ENCODE measurements around the gene IPO9. TPM values are rescaled to one million over a fixed set of nuclear protein-coding genes. Genes with fewer than 3 reads are reported as not detected.
"Not testable (repeated sequence)": the region's sequence is repeated elsewhere in the genome, so short reads cannot be mapped to it uniquely, and the experiment has no call there.

The IPO9 gene
- total RNA-seq, 2 donors from 2014 or later: 11.7 to 12.2 TPM

DNA sequence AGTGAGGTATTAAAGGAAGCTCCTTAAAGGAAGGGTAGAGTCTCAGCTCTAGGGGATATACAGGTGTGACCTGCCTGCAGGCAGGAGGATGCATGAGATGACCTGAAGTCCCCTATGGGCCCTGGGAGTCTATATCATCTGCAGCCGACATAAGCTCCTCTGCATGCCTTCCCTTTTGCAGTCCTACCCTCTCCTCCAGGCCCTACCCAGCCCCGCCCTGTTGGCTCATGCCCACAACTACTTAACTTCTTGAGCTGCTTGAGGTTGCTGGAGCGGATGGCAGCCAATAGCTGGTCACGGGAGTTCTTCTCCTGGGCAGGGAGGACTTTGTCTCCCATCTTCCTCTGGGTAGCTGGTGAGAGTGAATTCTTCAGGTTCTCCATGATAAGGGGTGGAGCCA, 70.0 kb downstream of the IPO9 start:
- H3K4me1 ChIP-seq: no peaks in the 10 kb centered on the region
- H3K9me3 ChIP-seq: no peaks in the 10 kb centered on the region
- H3K27ac ChIP-seq: no peak overlapping the region
- ATAC-seq (no peak), DNase-seq (no peak)
- TF ChIP-seq, protein P1, sequence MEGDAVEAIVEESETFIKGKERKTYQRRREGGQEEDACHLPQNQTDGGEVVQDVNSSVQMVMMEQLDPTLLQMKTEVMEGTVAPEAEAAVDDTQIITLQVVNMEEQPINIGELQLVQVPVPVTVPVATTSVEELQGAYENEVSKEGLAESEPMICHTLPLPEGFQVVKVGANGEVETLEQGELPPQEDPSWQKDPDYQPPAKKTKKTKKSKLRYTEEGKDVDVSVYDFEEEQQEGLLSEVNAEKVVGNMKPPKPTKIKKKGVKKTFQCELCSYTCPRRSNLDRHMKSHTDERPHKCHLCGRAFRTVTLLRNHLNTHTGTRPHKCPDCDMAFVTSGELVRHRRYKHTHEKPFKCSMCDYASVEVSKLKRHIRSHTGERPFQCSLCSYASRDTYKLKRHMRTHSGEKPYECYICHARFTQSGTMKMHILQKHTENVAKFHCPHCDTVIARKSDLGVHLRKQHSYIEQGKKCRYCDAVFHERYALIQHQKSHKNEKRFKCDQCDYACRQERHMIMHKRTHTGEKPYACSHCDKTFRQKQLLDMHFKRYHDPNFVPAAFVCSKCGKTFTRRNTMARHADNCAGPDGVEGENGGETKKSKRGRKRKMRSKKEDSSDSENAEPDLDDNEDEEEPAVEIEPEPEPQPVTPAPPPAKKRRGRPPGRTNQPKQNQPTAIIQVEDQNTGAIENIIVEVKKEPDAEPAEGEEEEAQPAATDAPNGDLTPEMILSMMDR (IDR thresholded peaks at IDR 0.05): no peak
- TF ChIP-seq POLR2A (IDR thresholded peaks at IDR 0.05): no peak
- H3K4me3 ChIP-seq: no peak overlapping the region
- intact Hi-C loops (cut with DNase I): loop anchor here (10.0 kb wide), 1 partner anchor 226 kb away; the partner anchor contains the start of gene GPR37L1
- WGBS, 2 donors: 59 to 66% methylated on average over 4 of the region's 4 CpGs
- no peaks in the 10 kb centered on the region for H3K27me3 ChIP-seq
- no peaks in the 10 kb centered on the region for H3K36me3 ChIP-seq (replicated peaks in 1 of 2; ENCODE audit: insufficient read depth in 1 of 2, low read depth in 2 of 2)

DNA sequence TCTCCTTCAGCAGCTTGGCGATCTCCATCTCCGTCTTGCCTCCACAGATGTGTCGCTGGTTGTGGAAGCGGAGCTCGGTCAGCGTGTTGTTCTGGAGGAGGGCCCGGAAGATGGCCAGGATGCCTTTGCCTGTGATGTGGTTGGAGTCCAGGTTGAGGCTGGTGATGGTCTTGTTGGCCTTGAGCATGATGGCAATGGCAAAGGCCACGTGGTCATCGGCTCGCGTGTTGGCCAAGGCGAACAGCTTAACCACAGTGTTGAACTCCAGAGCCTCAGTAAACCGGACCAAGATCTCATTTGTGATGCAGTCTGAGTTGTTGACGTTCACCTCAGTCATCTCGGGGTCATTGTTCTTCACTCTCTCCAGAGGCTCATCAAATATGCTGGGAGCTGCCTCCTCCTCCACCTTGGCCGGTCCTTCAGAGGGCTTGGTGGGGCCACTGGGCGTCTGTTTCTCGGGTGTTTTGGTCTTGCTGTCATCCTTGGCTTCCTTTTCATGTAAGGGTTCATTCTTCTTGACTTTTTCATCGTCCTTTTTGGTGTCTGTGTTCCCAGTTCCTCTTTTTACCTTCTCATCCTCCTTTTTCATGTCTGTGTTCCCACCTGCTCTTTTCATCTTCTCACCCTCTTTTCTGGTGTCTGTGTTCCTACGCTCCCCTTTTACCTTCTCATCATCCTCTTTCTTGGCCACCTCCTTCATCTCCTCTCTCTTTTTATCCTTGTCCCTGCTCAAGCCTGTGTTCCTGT, 70.9 kb downstream of the IPO9 start:
- WGBS, 2 donors: 73 to 82% methylated on average over 16 to 19 of the region's 20 CpGs
- no peaks in the 10 kb centered on the region for H3K4me1 ChIP-seq
- intact Hi-C loops (cut with DNase I): loop anchor here (10.0 kb wide), 1 partner anchor 225 kb away; the partner anchor contains the start of gene GPR37L1
- no peak overlapping the region for H3K27ac ChIP-seq
- no peaks in the 10 kb centered on the region for H3K9me3 ChIP-seq
- ATAC-seq: no peak
- H3K4me3 ChIP-seq: no peak overlapping the region
- no peak for DNase-seq
- no peaks in the 10 kb centered on the region for H3K27me3 ChIP-seq
- TF ChIP-seq POLR2A (IDR thresholded peaks at IDR 0.05): no peak
- TF ChIP-seq, protein P1 (IDR thresholded peaks at IDR 0.05): no peak
- H3K36me3 ChIP-seq (replicated peaks in 1 of 2; ENCODE audit: insufficient read depth in 1 of 2, low read depth in 2 of 2): no peaks in the 10 kb centered on the region

DNA sequence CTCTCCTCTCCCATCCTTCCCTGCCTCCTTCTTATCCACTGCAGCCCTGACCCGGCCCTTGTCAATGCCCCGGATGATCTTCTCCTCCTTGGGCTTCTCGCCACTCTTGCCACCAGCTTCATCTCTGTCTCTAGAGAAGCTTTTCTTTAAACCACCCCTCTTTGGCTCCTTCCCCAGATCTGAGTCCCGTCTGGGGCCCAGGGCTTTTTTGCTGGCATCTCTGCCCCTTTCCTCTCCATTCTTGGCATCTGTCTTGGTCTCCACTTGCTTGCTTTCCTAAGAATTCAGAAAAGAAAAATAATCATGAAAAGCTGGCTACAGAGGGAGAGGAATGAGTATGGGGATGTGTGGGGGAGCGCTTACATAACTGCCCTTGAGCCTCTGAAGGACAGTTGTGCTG, 71.5 kb downstream of the IPO9 start:
- no peak overlapping the region for H3K4me3 ChIP-seq
- TF ChIP-seq, protein P1 (IDR thresholded peaks at IDR 0.05): no peak
- no peak for TF ChIP-seq POLR2A (IDR thresholded peaks at IDR 0.05)
- ATAC-seq (no peak), DNase-seq (no peak)
- no peaks in the 10 kb centered on the region for H3K27me3 ChIP-seq
- WGBS, 2 donors: 68 to 74% methylated on average over 5 of the region's 5 CpGs
- no peak overlapping the region for H3K27ac ChIP-seq
- no peaks in the 10 kb centered on the region for H3K9me3 ChIP-seq
- no peaks in the 10 kb centered on the region for H3K4me1 ChIP-seq
- H3K36me3 ChIP-seq (replicated peaks in 1 of 2; ENCODE audit: insufficient read depth in 1 of 2, low read depth in 2 of 2): no peaks in the 10 kb centered on the region
- intact Hi-C loops (cut with DNase I): no loop called here

- H3K4me3 ChIP-seq; ATAC-seq; DNase-seq; H3K27me3 ChIP-seq; intact Hi-C loops (cut with DNase I); H3K27ac ChIP-seq; H3K36me3 ChIP-seq (replicated peaks in 1 of 2; ENCODE audit: insufficient read depth in 1 of 2, low read depth in 2 of 2); H3K4me1 ChIP-seq; H3K9me3 ChIP-seq: not testable (repeated sequence)
- WGBS, 2 donors: 70 to 74% methylated on average over 6 of the region's 6 CpGs
Measured at GRCh38 chr1:201901036-201901435, 72.1 kb downstream of the IPO9 start.

DNA sequence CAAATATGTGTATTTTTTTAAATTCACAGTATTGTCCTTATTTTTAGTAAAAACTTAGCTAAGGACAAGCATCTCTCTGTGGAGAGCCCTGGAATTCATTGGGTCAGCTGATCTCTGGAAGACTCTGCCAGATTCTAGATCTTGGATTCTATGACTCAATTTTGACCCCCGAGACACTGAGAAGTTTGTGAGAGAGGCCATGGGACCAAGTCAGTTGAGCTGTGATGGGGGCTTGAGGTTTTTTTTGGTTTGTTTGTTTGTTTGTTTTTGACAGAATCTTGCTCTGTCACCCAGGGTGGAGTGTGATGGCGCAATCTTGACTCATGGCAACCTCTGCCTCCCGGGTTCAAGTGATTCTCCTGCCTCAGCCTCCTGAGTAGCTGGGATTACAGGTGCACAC, 73.2 kb downstream of the IPO9 start:
- DNase-seq: no peak
- WGBS, 2 donors: 80 to 85% methylated on average over 3 of the region's 3 CpGs
- ATAC-seq: no peak
- no peaks in the 10 kb centered on the region for H3K27me3 ChIP-seq
- intact Hi-C loops (cut with DNase I): no loop called here
- H3K27ac ChIP-seq: no peak overlapping the region
- no peaks in the 10 kb centered on the region for H3K36me3 ChIP-seq (replicated peaks in 1 of 2; ENCODE audit: insufficient read depth in 1 of 2, low read depth in 2 of 2)
- H3K4me3 ChIP-seq: no peak overlapping the region
- no peak for TF ChIP-seq POLR2A (IDR thresholded peaks at IDR 0.05)
- TF ChIP-seq, protein P1 (IDR thresholded peaks at IDR 0.05): no peak
- H3K9me3 ChIP-seq: no peaks in the 10 kb centered on the region
- no peaks in the 10 kb centered on the region for H3K4me1 ChIP-seq
